Neural progenitor cell (in vitro differentiated cells): ENCODE measurements around the gene TBC1D2. TPM values are rescaled to one million over a fixed set of nuclear protein-coding genes. Genes with fewer than 3 reads are reported as not detected.

Experiments used
- DNase-seq: peaks from one replicate; pipeline ENCODE4 v3.0.0-alpha.2; 2016; ENCODE audit warnings: low spot score
- H2AFZ ChIP-seq: fragments of 200-600 bp; sonication (generic); replicated peaks from 2 replicates; pipeline ENCODE4 v1.6.1; 2016; ENCODE audit warnings: antibody characterized with exemption
- H3F3A ChIP-seq: fragments of 200-600 bp; sonication (generic); 2 replicates; pipeline ENCODE4 v1.6.1; 2016; ENCODE audit warnings: antibody characterized with exemption, low read depth
- H3K27ac ChIP-seq: fragments of 200-600 bp; sonication (generic); 2 replicates; pipeline ENCODE4 v1.5.1; 2016; ENCODE audit warnings: mild to moderate bottlenecking
- H3K27me3 ChIP-seq: fragments of 200-600 bp; sonication (generic); 2 replicates; pipeline ENCODE4 v1.6.1; 2016; ENCODE audit warnings: mild to moderate bottlenecking, moderate library complexity
- H3K36me3 ChIP-seq: fragments of 200-600 bp; sonication (generic); 2 replicates; pipeline ENCODE4 v1.5.1; 2016
- H3K4me1 ChIP-seq: fragments of 200-600 bp; sonication (generic); 2 replicates; pipeline ENCODE4 v1.6.1; 2016; ENCODE audit warnings: mixed run types
- H3K4me2 ChIP-seq: fragments of 200-600 bp; sonication (generic); 2 replicates; pipeline ENCODE4 v1.6.1; 2016
- H3K4me3 ChIP-seq: fragments of 200-600 bp; sonication (generic); 2 replicates; pipeline ENCODE4 v1.5.1; 2016
- H3K79me2 ChIP-seq: fragments of 200-600 bp; sonication (generic); 2 replicates; pipeline ENCODE4 v1.6.1; 2016; ENCODE audit warnings: low read depth
- H3K9ac ChIP-seq: fragments of 200-600 bp; sonication (generic); 2 replicates; pipeline ENCODE4 v1.6.1; 2016
- H3K9me3 ChIP-seq: fragments of 200-600 bp; sonication (generic); 2 replicates; pipeline ENCODE4 v1.5.1; 2016; ENCODE audit warnings: low read depth
- H4K20me1 ChIP-seq: fragments of 200-600 bp; sonication (generic); 2 replicates; pipeline ENCODE4 v1.6.1; 2016; ENCODE audit warnings: low read depth
- H3K27ac Mint-ChIP-seq: 3 replicates; pipeline ENCODE4 v1.8.0; 2021; ENCODE audit warnings: mixed read lengths
- H3K27me3 Mint-ChIP-seq: 2 replicates; pipeline ENCODE4 v1.8.0; 2022; ENCODE audit warnings: low read depth, mild to moderate bottlenecking, inconsistent platforms, moderate library complexity, mixed read lengths; ENCODE audit not compliant: insufficient read depth
- H3K36me3 Mint-ChIP-seq: 3 replicates; pipeline ENCODE4 v1.8.0; 2021; ENCODE audit warnings: mixed read lengths
- H3K4me1 Mint-ChIP-seq: 3 replicates; pipeline ENCODE4 v1.8.0; 2021; ENCODE audit warnings: mixed read lengths
- H3K4me3 Mint-ChIP-seq: 3 replicates; pipeline ENCODE4 v1.8.0; 2021; ENCODE audit warnings: mild to moderate bottlenecking, moderate library complexity, mixed read lengths
- H3K9me3 Mint-ChIP-seq: 3 replicates; pipeline ENCODE4 v1.8.0; 2020; ENCODE audit warnings: mixed read lengths
- CTCF ChIP-seq: fragments of 200-600 bp; sonication (generic); IDR thresholded peaks from 2 replicates; pipeline ENCODE4 v1.5.1; 2017; ENCODE audit warnings: antibody characterized with exemption, mild to moderate bottlenecking
- EZH2 ChIP-seq: fragments of 200-600 bp; sonication (generic); IDR thresholded peaks from 2 replicates; pipeline ENCODE4 v1.6.1; 2017; ENCODE audit warnings: antibody characterized with exemption, mild to moderate bottlenecking, moderate library complexity
- EZH2phosphoT487 ChIP-seq: fragments of 200-600 bp; sonication (generic); IDR thresholded peaks from 2 replicates; pipeline ENCODE4 v1.6.1; 2017; ENCODE audit warnings: antibody characterized with exemption
- total RNA-seq: library from RNA; depleted of rRNA; stranded (reverse); fragments of >200 nt; gene quantifications from 2 replicates; pipeline ENCODE4 v1.2.3, GENCODE V29; 2015; ENCODE audit warnings: low replicate concordance

TBC1D2 gene
- total RNA-seq, 1 donor from 2014 or later: 0.41 TPM

GRCh38 chr9:98210435-98210834 lies 45.0 kb downstream of the TBC1D2 start:
- no peak overlapping the region for H3K27ac ChIP-seq
- H3K9ac ChIP-seq: no peak overlapping the region
- Mint-ChIP-seq H3K9me3 (no peaks in the 10 kb centered on the region), H3K4me1 (peaks cover 10% of the 10 kb centered on the region), H3K4me3 (no peak overlapping the region), H3K27ac (no peak overlapping the region), H3K27me3 (peaks cover 11% of the 10 kb centered on the region), H3K36me3 (no peaks in the 10 kb centered on the region)
- H3K4me1 ChIP-seq: no peaks in the 10 kb centered on the region
- no peak for TF ChIP-seq EZH2
- TF ChIP-seq EZH2phosphoT487: no peak
- no peak for TF ChIP-seq CTCF
- no peaks in the 10 kb centered on the region for H3K27me3 ChIP-seq
- no peaks in the 10 kb centered on the region for H3F3A ChIP-seq
- H3K4me2 ChIP-seq: no peak overlapping the region
- no peak for DNase-seq
- H2AFZ ChIP-seq: no peak overlapping the region
- no peaks in the 10 kb centered on the region for H3K36me3 ChIP-seq
- H4K20me1 ChIP-seq: no peaks in the 10 kb centered on the region
- no peaks in the 10 kb centered on the region for H3K79me2 ChIP-seq
- no peaks in the 10 kb centered on the region for H3K9me3 ChIP-seq
- H3K4me3 ChIP-seq: no peak overlapping the region

GRCh38 chr9:98209530-98209929 lies 45.9 kb downstream of the TBC1D2 start:
- no peaks in the 10 kb centered on the region for H3K9me3 Mint-ChIP-seq
- H3K36me3 ChIP-seq: no peaks in the 10 kb centered on the region
- H3F3A ChIP-seq: no peaks in the 10 kb centered on the region
- peaks cover 7% of the 10 kb centered on the region for H3K27me3 Mint-ChIP-seq
- no peaks in the 10 kb centered on the region for H3K36me3 Mint-ChIP-seq
- H3K79me2 ChIP-seq: no peaks in the 10 kb centered on the region
- no peak overlapping the region for H3K9ac ChIP-seq
- no peaks in the 10 kb centered on the region for H4K20me1 ChIP-seq
- no peak overlapping the region for H3K27ac ChIP-seq
- no peaks in the 10 kb centered on the region for H3K9me3 ChIP-seq
- H3K4me1 ChIP-seq: no peaks in the 10 kb centered on the region
- H3K27me3 ChIP-seq: no peaks in the 10 kb centered on the region
- no peak for TF ChIP-seq CTCF
- no peak for TF ChIP-seq EZH2
- TF ChIP-seq EZH2phosphoT487: no peak
- no peak overlapping the region for H3K27ac Mint-ChIP-seq
- H3K4me1 Mint-ChIP-seq: peaks cover 4% of the 10 kb centered on the region
- H3K4me3 ChIP-seq: no peak overlapping the region
- H3K4me2 ChIP-seq: no peak overlapping the region
- H2AFZ ChIP-seq: no peak overlapping the region
- no peak overlapping the region for H3K4me3 Mint-ChIP-seq
- DNase-seq: no peak

- no peak overlapping the region for H3K27ac Mint-ChIP-seq
- peaks cover 8% of the 10 kb centered on the region for H3K27me3 Mint-ChIP-seq
- TF ChIP-seq CTCF (no peak), EZH2phosphoT487 (no peak), EZH2 (no peak)
- Histone ChIP-seq H3F3A (no peaks in the 10 kb centered on the region), H3K79me2 (no peaks in the 10 kb centered on the region), H3K4me2 (no peak overlapping the region), H3K9me3 (no peaks in the 10 kb centered on the region), H4K20me1 (no peaks in the 10 kb centered on the region), H3K4me1 (no peaks in the 10 kb centered on the region), H3K9ac (no peak overlapping the region), H3K4me3 (no peak overlapping the region), H3K36me3 (no peaks in the 10 kb centered on the region), H3K27me3 (no peaks in the 10 kb centered on the region), H3K27ac (no peak overlapping the region), H2AFZ (no peak overlapping the region)
- no peaks in the 10 kb centered on the region for H3K9me3 Mint-ChIP-seq
- peaks cover 4% of the 10 kb centered on the region for H3K4me1 Mint-ChIP-seq
- H3K4me3 Mint-ChIP-seq: no peak overlapping the region
- H3K36me3 Mint-ChIP-seq: no peaks in the 10 kb centered on the region
- DNase-seq: no peak
Measured at GRCh38 chr9:98208635-98209034, 46.8 kb downstream of the TBC1D2 start.
